ENCODE measurements around the gene PRM2. TPM values are rescaled to one million over a fixed set of nuclear protein-coding genes. Genes with fewer than 3 reads are reported as not detected.

The PRM2 gene
- polyA plus RNA-seq, 1 of the 3 experiments (the other 2 are of a cell fraction): not detected

DNA sequence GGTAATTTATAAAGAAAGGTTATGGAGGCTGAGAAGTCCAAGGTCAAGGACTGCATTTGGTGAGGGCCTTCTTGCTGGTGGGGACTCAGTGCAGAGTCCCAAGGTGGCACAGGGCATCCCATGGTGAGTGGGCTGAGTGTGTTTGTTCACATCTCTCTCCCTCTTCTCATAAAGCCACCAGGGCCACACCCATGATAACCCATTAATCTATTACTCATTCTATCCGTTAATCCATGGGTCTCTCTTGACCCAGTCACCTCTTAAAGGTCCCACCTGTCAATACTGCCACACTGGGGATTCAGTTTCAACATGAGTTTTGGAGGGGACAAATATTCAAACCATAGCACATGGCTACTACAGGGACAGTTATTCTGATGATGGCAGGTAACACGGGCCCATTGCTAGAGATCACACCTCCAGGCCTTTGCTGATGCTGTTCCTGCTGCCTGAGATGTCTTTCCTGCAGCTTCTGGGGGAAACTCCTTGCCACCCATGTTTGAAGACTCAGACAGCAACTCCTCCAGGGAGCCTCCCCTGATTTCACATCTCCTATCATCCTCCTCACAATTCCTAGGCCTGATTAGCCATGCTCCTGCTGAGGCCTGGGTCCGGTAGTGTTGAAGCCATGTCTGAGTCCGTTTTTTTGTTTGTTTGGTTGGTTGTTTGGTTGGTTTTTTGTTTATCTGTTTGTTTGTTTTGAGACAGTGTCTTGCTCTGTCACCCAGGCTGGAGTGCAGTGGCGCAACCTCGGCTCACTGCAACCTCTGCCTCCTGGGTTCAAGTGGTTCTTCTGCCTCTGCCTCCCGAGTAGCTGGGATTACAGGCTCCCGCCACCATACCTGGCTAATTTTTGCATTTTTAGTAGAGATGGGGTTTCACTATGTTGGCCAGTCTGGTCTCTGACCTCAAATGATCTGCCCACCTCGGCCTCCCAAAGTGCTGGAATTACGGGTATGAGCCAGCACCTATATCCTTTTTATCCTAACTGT, 36.3 kb downstream of the PRM2 start:
- no peak for DNase-seq
- Histone ChIP-seq H3K4me2 (no peak overlapping the region), H3K9ac (no peak overlapping the region), H3K9me3 (no peaks in the 10 kb centered on the region), H3K36me3 (replicated peaks in 1 of 2; ENCODE audit: control insufficient read depth in 1 of 2, insufficient read depth in 2 of 2, low read length in 1 of 2) (no peaks in the 10 kb centered on the region), H3K79me2 (ENCODE audit: insufficient read depth) (no peaks in the 10 kb centered on the region), H4K20me1 (ENCODE audit: insufficient read depth) (no peaks in the 10 kb centered on the region), H3F3A (replicated peaks; ENCODE audit: insufficient read depth) (no peaks in the 10 kb centered on the region), H3K4me1 (ENCODE audit: control insufficient read depth in 1 of 2, insufficient read depth in 2 of 2, low read depth in 1 of 2, low read length in 1 of 2) (no peaks in the 10 kb centered on the region), H3K4me3 (ENCODE audit: low read depth in 2 of 2, low read length in 1 of 2) (no peak overlapping the region), H3K9me2 (no peaks in the 10 kb centered on the region), H3K27ac (ENCODE audit: low read depth in 2 of 2, low read length in 1 of 2) (no peak overlapping the region), H3K27me3 (ENCODE audit: insufficient read depth) (no peaks in the 10 kb centered on the region), H2AFZ (ENCODE audit: low read depth) (no peak overlapping the region)
- 80% methylated on average over 10 of the region's 10 CpGs for WGBS (ENCODE audit: low lambda C conversion rate)
- no peak for TF ChIP-seq ZBTB33 (IDR thresholded peaks at IDR 0.05; ENCODE audit: borderline replicate concordance, low read depth)
- TF ChIP-seq FOXM1 (IDR thresholded peaks at IDR 0.05; ENCODE audit: low read depth): no peak
- ChIA-PET POLR2A (no interaction called here), CTCF (interaction anchor here (0.7 to 3.8 kb wide), 3 partner anchors 17 to 269 kb away, joined by 3 to 16 read pairs (median 3); partner anchors contain the start of gene SOCS1)

GRCh38 chr16:11238272-11239202, 37.7 kb downstream of the PRM2 start:
- H4K20me1 ChIP-seq (ENCODE audit: insufficient read depth): no peaks in the 10 kb centered on the region
- no peak overlapping the region for H3K27ac ChIP-seq (ENCODE audit: low read depth in 2 of 2, low read length in 1 of 2)
- no peak overlapping the region for H2AFZ ChIP-seq (ENCODE audit: low read depth)
- DNase-seq: no peak
- ChIA-PET CTCF (interaction anchor here (1.0 to 1.5 kb wide), 4 partner anchors 14 to 274 kb away, joined by 3 to 4 read pairs (median 4); partner anchors contain the start of gene SOCS1), POLR2A (no interaction called here)
- H3K79me2 ChIP-seq (ENCODE audit: insufficient read depth): no peaks in the 10 kb centered on the region
- no peak for TF ChIP-seq MEF2A (IDR thresholded peaks at IDR 0.05; ENCODE audit: borderline replicate concordance, low read depth)
- no peak for TF ChIP-seq GATA2 (CRISPR knock-in tag; IDR thresholded peaks at IDR 0.05)
- no peak for TF ChIP-seq CHD2 (IDR thresholded peaks at IDR 0.05; ENCODE audit: low read length, partially characterized antibody)
- TF ChIP-seq RCOR1 (IDR thresholded peaks at IDR 0.05; ENCODE audit: low read length): no peak
- no peak for TF ChIP-seq EZH2phosphoT487 (IDR thresholded peaks at IDR 0.05; ENCODE audit: borderline replicate concordance, low read depth)
- 0 out of 2 replicates have a peak, but pooled peaks have one; percentile 16 for TF ChIP-seq PBX3 (IDR thresholded peaks at IDR 0.05)
- no peak for TF ChIP-seq ZBTB33 (IDR thresholded peaks at IDR 0.05; ENCODE audit: borderline replicate concordance, low read depth)
- no peak for TF ChIP-seq FOSL2 (IDR thresholded peaks at IDR 0.05; ENCODE audit: borderline replicate concordance, low read depth)
- TF ChIP-seq SIN3A (IDR thresholded peaks at IDR 0.05; ENCODE audit: borderline replicate concordance, low read depth, low read length): no peak
- no peak overlapping the region for H3K9ac ChIP-seq
- no peaks in the 10 kb centered on the region for H3K9me2 ChIP-seq
- 90% methylated on average over 14 of the region's 15 CpGs for WGBS (ENCODE audit: low lambda C conversion rate)
- no peaks in the 10 kb centered on the region for H3K9me3 ChIP-seq
- no peak overlapping the region for H3K4me3 ChIP-seq (ENCODE audit: low read depth in 2 of 2, low read length in 1 of 2)
- H3K4me2 ChIP-seq: no peak overlapping the region
- no peaks in the 10 kb centered on the region for H3K4me1 ChIP-seq (ENCODE audit: control insufficient read depth in 1 of 2, insufficient read depth in 2 of 2, low read depth in 1 of 2, low read length in 1 of 2)
- no peaks in the 10 kb centered on the region for H3K36me3 ChIP-seq (replicated peaks in 1 of 2; ENCODE audit: control insufficient read depth in 1 of 2, insufficient read depth in 2 of 2, low read length in 1 of 2)
- no peaks in the 10 kb centered on the region for H3K27me3 ChIP-seq (ENCODE audit: insufficient read depth)
- H3F3A ChIP-seq (replicated peaks; ENCODE audit: insufficient read depth): no peaks in the 10 kb centered on the region

Data from SK-N-SH (cell line).